Placental pericyte (primary cell): ENCODE data around the gene IPO4. TPM values are rescaled to one million over a fixed set of nuclear protein-coding genes. Genes with fewer than 3 reads are reported as not detected.

Experiments
- total RNA-seq: library from RNA; depleted of rRNA; stranded (reverse); fragments of >200 nt; gene quantifications from 2 replicates; pipeline ENCODE4 v1.2.3, GENCODE V29; 2012

Gene IPO4, protein sequence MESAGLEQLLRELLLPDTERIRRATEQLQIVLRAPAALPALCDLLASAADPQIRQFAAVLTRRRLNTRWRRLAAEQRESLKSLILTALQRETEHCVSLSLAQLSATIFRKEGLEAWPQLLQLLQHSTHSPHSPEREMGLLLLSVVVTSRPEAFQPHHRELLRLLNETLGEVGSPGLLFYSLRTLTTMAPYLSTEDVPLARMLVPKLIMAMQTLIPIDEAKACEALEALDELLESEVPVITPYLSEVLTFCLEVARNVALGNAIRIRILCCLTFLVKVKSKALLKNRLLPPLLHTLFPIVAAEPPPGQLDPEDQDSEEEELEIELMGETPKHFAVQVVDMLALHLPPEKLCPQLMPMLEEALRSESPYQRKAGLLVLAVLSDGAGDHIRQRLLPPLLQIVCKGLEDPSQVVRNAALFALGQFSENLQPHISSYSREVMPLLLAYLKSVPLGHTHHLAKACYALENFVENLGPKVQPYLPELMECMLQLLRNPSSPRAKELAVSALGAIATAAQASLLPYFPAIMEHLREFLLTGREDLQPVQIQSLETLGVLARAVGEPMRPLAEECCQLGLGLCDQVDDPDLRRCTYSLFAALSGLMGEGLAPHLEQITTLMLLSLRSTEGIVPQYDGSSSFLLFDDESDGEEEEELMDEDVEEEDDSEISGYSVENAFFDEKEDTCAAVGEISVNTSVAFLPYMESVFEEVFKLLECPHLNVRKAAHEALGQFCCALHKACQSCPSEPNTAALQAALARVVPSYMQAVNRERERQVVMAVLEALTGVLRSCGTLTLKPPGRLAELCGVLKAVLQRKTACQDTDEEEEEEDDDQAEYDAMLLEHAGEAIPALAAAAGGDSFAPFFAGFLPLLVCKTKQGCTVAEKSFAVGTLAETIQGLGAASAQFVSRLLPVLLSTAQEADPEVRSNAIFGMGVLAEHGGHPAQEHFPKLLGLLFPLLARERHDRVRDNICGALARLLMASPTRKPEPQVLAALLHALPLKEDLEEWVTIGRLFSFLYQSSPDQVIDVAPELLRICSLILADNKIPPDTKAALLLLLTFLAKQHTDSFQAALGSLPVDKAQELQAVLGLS
- 45.1 and 87.8 TPM in 2 replicates for total RNA-seq

DNA sequence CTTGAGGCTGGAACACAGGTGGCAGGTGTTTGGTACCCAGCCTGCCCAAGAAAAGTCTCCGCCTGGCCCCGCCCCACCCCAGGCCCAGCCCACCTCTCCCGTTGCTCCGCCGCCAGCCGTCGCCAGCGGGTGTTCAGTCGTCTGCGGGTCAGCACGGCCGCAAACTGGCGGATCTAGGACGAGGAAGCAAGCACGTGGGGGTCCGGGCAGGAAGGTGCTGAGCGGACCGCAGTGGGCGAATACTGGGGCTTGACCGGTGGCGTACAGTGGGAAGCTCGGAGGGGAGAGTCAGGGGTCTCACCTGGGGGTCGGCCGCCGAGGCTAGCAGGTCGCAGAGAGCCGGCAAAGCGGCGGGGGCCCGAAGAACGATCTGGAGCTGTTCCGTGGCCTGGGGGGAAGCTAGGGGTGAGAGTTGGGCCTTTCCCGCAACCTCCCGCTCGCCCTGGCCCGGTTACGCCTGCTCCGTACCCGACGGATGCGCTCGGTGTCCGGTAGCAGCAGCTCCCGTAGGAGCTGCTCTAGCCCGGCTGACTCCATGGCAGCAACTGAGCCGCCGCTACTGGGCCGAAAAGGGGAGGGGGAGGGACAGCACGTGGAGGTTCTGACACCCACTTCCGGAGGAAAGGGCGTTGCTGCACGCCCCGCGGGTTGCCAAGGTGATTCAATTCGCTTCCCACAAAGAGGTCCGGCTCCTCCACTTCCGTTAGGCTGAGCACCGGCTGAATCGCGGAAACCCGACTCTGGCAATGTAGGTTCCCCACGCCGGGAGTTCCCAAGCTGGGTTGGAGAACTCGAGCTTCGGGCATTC is at the start of gene IPO4:
TSS of gene IPO4 (minus strand) at position 566 of the 808 bp plus-strand sequence. CDS start at position 537, 29 bp downstream.

DNA sequence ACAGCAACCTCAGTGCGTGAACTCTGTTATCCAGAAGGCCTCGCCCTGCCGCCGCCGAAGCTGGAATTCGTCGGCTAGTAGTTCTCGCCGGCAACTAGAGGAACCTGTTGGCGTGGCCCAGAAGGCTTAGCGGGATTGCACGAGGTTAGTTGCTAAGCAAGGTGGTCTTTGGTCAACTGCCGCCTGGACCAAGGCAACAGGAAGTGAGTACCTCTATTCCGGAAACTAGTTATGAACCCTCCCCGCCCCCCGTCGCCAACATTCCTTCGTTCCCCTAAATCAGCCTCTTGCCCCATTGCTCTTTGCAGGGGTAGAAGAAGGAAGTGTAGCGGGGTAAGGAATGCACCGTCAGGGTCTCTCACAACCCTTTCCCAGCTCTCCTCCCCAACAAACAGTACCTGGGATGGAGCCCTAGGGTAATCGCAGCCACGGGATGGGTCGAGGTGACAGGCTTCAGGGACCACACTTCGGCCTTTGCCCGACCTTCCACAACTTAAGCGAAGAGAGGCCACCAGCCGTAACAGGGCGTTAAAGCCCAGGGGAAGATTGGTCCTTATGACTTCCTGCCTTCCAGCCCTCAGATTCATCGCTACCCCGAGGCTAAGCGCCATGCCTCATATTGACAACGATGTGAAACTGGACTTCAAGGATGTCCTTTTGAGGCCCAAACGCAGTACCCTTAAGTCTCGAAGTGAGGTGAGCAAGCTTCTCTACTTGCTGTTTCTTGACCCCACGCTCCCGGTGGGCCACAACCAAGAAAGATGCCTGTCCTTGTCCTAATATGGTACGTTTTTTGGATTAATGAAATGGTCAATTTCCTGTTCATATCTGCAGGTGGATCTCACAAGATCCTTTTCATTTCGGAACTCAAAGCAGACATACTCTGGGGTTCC is 44.3 kb upstream of the IPO4 start, which contains the start of gene GMPR2:
TSS of gene GMPR2 (plus strand) at position 285 of the 893 bp plus-strand sequence. CDS start at position 610, 325 bp downstream.

DNA sequence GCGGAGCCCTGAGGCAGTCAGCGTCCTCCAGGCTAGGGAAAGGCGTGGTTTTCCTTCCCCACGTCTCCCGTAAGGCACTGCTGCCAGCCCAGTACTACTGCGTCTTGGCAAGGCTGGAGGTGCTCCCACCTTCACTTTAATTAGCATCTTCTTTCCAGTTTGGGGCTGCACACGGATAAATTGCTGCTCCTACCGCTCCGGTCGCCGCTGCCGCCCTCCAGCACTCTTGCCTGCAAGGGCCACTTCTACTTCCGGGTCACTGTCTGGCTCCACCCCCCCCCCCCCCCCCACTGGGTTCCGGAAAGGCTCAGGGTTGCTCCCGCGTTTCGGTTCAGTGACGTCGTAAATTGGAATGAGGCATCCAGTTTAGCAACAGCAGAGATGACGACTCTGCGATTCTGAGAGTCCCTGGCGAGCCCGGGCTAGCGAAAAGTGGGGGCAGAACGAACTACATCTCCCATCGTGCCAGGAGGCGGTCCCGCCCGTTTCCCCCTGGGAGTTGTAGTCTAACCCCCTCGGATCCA is 43.6 kb upstream of the IPO4 start, which contains the start of gene NEDD8:
TSS of gene NEDD8 (minus strand) at position 247 of the 524 bp plus-strand sequence. CDS start at position 147, 100 bp downstream.

DNA sequence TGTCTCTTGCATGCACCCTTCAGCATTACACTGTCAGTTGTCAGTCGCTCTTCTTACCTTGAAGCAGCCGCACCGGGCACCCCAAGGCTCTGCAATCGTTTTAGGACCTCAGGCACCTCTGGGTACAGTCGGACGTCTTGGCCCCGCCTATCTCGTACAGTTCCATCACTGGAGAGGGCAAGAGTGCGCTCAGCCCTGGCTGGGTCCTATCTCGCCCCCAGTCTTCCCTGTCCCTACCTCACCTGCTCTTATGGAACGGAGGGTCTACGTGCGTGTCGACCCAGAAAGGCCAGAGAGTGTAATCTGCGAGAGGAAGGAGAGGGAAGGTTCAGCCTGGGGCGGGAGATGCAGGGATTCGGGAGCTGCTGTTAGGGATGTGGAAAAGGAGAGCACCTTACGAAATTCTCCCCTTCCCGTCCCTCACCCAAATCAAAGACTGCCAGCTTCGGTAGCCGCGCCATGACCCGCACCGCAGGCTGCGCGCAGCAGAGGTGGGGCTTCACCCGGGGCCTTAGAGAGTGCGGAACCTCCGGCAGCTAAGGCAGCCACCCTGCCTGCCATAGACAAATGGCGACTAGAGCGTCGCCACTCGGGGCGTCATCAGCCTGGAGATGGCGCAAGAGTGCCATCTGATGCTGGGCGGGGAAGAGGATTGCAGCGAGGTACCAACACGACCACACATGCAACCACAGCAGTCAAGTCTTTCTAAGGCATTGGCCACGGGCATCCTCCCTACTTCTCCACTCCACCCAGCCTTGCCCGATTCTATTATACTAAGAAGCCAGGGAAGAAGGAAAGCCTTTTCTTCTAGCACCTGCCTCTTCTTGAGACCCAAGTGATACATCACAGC is 27.1 kb upstream of the IPO4 start, which contains the start of gene MDP1:
TSS of gene MDP1 (minus strand) at position 572 of the 850 bp plus-strand sequence. CDS start at position 461, 111 bp downstream.

DNA sequence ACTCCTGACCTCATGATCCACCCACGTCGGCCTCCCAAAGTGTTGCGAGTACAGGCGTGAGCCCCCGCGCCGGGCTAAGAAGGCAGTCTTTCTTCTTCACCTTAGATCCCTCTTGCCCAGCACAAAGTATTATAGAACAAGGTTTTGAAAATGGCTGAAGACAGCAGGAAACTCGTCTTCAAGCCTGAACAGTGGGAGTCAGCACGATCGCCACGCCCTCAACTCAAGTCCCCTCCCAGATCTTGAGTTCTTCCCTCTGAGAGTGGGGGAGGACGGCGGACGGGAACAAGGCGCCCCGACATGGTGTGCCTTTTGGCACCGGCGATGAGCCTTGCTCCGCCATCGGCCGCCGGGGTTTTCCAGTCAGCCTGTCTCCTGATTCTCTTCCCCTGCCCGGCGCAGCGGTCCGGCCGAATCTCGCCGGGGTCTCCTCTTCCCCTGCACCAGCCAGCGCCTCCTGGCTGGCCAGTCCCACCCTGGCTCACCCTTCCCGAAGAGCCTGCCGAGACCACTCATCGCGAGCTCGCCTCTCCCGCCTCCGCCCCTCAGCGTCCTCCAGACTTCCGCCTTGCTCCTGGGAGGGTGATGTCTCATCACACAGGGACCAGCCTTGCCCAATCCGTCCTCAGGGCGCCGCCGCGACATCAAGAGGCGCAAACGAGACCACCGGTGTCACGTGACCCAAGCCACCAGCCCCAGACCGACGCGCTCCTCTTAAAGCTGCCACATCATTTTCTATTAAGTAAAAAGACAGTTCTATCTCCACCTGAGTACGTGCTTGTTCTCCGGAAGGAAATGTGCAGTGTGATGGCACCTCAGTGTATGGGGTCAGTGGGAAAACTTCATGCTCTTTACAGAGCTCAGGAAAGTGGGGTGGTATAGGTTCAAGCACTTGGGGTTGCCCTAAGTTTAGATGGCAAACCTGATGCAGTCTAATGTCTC is 24.6 kb upstream of the IPO4 start, which contains the start of gene CHMP4A:
TSS of gene CHMP4A (minus strand) at position 565 of the 942 bp plus-strand sequence. CDS start at position 516, 49 bp downstream.

DNA sequence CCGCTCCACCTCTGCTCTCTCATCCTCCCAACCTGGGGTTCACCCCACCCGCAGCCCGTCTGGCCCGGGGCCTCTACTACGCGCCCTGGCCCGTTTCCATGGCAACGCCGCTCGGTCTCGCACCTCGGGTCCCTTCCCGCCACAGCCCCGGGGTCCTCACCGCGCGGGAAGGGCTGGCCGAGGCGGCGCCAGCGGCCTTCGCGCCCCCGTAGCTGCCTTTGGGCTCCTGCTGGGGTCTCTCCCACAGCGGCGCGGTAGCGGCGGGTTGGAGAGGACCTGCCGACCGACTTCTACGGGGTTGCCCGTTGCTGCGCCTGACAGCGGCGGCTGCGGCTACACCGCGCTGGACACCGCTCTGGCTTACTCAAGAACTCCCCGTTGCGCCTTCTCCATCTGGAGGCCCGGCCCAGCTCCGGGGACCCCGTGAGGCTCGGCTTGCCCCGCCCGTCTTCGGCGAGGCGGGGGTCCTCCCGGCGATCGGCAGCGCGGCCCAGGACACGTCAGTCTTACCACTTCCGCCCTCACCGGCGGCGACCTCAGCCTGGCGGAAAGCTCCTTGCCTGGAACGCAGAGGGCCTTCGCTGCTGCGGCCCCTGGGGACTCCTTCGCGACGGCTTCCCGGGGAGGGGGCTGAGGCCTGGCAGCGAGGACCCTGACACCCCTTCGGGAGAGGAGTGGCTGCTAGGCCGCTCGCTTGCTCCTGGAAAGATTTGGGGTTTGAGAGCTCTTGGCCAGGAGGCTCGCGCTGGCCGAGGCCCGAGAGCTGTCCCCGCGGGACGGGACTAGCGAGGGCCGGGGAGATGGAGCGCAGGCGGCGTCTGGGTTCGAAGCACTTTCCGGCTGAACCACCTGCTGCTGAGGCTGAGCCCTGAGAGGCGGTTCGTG is 6.8 kb upstream of the IPO4 start, which contains the start of gene TM9SF1:
TSS of gene TM9SF1 (minus strand) at position 256 of the 885 bp plus-strand sequence. CDS start 422 bp downstream, outside the sequence.

DNA sequence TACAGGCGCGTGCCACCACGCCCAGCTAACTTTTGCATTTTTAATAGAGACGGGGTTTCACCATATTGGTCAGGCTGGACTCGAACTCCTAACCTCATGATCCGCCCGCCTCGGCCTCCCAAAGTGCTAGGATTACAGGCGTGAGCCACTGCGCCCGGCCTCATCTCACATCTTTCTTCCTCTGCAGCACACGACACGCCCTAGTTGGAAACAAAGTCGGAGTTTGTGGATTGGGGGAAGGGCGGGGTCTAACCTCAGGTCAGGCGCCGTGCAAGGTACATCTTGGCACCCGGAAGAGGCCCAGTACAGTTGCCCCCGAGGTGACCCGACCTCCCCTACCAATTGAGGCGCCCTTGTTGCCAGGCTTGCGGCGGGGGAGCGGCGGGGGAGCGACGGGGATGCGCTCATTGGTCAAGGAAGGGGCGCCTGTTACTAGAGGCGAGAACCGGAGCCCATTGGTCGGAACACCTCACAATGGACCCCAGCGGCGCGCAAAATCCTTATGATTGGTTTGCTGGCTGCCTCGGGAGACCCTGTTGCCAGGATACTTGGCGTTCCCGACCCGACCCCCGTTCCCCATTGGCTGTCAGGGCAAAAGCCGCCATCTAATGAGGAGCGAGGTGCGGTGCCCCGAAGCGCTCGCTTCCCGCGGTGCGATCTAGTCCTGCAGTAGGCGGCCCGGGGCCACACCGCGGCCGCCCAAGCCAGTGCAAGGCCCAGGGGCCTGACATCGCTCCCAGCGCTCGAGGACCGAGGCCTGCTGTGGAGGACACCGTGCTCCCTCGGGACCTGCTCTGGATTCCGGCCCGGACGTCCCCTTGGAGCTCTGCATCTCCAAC is 17.0 kb downstream of the IPO4 start, which contains the start of gene REC8:
TSS of gene REC8 (plus strand) at position 659 of the 839 bp plus-strand sequence. CDS start 473 bp downstream, outside the sequence.

DNA sequence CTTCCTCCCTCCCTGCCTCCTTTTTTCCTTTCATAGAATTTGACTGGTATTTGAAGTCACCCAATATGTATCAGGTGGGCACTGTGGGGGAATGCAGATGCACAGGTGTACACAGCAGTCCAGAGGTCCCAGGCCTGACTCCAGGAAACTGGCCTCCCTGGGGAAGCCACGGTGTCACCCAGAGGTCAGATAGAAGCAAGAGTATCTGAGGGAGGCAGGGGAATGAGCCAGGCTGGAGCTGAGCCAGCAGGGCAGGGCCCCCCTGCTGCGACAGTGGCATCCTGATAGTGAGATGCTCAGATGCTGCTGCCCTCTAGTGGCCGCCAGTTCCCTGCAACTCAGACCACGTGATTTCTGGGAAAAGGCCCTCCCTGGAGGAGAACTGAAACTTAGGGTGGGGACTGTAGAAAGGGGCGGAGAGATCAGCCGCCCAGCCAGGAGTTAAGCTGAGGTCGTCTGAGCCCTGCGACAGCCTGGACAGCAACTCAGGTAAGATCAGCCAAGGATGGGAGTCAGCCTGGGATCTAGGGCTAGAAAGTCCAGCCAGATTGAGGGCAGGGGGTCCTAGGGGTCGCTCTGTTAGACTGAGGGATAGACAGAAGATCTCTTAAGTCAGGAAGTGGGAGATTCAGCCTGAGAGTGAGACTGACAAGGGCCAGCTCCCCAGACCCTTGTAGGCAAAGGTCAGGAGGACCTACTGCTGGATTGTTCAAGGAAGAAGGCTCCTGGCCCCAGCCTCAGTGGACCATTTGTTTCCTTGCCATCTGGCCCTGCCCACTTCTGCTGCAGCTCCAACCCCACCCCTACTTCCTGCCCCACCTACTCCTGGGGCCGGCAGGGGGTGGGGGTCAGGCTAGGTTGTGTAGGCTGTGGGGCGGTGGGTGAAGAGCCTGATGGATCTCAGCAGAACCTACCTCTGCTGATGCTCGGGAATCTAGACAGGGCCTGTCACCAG is 27.5 kb downstream of the IPO4 start, which contains the start of gene IRF9:
TSS of gene IRF9 (plus strand) at position 416 of the 955 bp plus-strand sequence. CDS start 880 bp downstream, outside the sequence.

DNA sequence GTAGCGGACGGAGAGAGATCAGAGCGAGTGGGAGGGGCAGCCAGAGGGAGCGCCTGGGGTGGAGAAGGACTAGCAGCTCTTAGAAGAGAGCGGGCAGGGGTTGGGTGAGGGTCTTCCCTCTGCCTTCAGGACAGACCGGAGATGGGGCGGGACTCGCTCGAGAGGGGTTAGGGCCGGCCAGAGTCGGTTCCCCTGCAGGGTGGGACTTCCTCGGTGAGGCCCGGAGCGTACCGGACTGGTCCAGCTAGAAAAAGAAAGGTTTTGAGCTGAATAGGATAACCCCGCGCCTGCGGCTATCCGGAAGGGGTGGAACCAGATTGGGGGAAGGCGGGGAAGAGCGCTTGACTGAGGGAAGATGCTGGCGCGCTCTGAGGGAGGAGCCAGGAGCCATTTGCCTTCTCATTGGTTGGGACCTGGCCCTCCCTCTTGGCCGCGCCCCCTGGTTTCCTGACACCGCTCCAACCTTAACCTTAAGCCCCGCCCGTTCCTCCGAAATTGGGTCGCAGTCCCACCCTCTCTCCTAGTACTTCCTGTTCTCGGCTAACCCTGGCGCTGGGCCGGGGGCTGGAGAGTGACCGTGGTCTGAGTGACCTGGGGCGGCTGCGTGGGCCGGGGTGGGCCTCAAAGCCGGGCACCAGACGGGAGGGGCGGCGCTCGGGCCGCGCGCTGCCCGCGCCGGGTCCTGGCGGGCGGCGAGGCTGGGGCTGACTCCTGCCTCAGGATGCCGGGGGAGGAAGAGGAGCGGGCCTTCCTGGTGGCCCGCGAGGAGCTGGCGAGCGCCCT is 41.4 kb downstream of the IPO4 start, which contains the start of gene RNF31:
TSS of gene RNF31 (plus strand) at position 521 of the 783 bp plus-strand sequence. CDS start at position 722, 201 bp downstream.

DNA sequence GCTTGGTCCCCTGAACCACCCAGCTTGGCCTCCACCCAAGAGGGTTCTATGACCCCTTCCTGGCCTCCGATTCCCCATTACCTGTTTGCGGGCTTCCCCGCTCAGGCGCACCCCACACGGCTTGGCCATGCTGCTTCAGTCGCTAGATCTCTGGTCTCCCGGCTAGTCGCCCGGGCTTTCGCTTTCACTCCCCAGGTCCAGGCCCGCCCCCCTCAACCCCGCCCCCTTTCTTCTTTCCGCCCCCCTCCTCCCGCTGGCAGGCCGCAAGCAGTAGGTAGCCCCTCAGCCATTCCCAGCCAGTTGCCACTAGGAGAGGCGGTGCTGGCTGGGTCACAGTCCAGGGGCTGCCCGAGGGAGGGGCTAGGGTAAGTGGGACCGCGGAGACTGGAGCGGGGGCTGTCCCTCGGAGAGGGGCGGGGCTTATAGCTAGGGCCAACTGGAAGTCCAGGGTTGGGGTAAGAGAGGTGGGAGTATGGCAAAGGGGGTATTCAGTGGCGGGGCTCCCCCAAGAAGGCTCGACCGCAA is 42.1 kb downstream of the IPO4 start, which contains the start of gene PSME2:
TSS of gene PSME2 (minus strand) at position 158 of the 525 bp plus-strand sequence. CDS start at position 129, 29 bp downstream.

DNA sequence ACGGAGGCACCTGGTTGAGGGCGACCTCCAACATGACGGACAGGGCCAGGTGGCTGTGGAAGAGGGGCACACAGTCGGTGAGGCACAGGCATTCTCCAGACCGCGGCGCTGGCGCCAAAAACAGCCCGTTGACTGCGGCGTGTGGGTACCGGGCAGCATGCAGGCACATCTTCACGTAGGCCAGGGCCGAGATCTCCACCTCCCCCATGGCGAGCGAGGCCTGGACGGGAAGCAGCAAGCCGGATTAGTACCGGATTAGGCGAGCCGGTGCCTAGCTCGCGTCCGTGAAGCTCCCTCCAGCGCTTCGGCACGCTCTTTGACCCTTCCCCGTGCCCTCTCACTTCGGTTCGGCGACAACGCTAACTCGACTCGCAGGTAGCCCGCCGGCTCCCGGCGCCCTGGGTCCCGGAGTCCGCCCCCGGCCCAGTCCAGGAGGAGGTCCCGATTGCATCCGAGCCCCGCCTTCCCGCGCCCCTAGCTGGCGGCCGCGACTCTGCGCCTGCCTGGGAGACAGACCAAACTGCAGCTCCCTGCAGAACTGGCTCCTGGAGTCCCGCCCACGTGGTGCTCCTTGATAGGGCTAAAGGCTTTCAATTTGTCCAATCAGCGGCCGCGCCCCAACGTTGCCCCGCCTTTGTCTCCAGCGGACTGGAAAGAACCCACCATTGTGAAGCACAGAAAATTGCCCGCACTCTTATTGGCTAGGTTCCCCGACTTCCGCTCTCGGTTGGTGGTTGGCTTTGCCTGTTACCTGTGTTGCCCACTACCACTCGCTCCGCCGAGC is 47.3 kb downstream of the IPO4 start, which contains the start of gene EMC9:
TSS of gene EMC9 (minus strand) at position 495 of the 784 bp plus-strand sequence. CDS start at position 208, 287 bp downstream.

